A549 (cell line): Measurements from ENCODE around the gene HSD17B13.

Experiments used
- E2F6 ChIP-seq: IDR thresholded peaks from 2 replicates; pipeline ENCODE4 v1.6.1; 2012; ENCODE audit warnings: low read depth, borderline replicate concordance
- JUN ChIP-seq, 2 experiments: fragments of >200 bp; sonication (Bioruptor Twin); formaldehyde crosslinking; IDR thresholded peaks; 2 replicates in 1 of 2; 3 replicates in 1 of 2; pipeline ENCODE4 v1.6.1; 2016 to 2017
- MYC ChIP-seq: IDR thresholded peaks from 2 replicates; pipeline ENCODE4 v1.6.1; 2012; ENCODE audit warnings: mild to moderate bottlenecking, inconsistent platforms, low read length, improper control_type of control experiment, borderline replicate concordance
- POLR2A ChIP-seq: IDR thresholded peaks from 2 replicates; pipeline ENCODE4 v1.6.1; 2012; ENCODE audit warnings: mild to moderate bottlenecking, low read length
- POLR2AphosphoS2 ChIP-seq: conservative IDR thresholded peaks from 2 replicates; pipeline ENCODE4 v1.6.1; 2012; ENCODE audit warnings: low read length, improper control_type of control experiment, inconsistent platforms
- REST ChIP-seq: fragments of 200-600 bp; sonication (generic); IDR thresholded peaks from 2 replicates; pipeline ENCODE4 v1.6.1; 2016; ENCODE audit warnings: antibody characterized with exemption, mild to moderate bottlenecking, moderate library complexity
- TF ChIP-seq, protein P1 (sequence below): fragments of >200 bp; sonication (Bioruptor Twin); formaldehyde crosslinking; IDR thresholded peaks from 3 replicates; pipeline ENCODE4 v1.5.1; 2016

DNA sequence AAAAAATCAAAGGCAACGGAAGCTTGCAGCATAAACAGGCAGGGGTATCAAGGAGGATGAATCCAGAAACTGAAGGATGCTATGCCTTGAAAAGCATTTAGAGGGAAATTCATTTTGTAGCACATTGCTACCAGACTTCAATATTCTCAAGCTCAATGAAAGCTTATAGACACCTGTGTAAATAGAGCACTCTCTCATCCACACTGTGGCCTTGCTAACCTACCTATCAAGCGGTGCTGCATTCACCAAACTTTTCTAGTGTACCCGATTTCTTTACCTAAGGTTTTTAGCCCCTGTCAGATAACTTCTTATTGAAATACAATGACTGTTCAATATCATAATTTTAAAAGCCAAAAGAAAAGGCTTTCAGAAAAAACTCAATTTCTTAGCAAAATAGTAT lies 20.2 kb upstream of the HSD17B13 start:
- TF ChIP-seq, protein P1, sequence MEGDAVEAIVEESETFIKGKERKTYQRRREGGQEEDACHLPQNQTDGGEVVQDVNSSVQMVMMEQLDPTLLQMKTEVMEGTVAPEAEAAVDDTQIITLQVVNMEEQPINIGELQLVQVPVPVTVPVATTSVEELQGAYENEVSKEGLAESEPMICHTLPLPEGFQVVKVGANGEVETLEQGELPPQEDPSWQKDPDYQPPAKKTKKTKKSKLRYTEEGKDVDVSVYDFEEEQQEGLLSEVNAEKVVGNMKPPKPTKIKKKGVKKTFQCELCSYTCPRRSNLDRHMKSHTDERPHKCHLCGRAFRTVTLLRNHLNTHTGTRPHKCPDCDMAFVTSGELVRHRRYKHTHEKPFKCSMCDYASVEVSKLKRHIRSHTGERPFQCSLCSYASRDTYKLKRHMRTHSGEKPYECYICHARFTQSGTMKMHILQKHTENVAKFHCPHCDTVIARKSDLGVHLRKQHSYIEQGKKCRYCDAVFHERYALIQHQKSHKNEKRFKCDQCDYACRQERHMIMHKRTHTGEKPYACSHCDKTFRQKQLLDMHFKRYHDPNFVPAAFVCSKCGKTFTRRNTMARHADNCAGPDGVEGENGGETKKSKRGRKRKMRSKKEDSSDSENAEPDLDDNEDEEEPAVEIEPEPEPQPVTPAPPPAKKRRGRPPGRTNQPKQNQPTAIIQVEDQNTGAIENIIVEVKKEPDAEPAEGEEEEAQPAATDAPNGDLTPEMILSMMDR, result no peak
- TF ChIP-seq MYC, result no peak
- TF ChIP-seq REST, result no peak
- no peak for TF ChIP-seq POLR2A
- no peak for TF ChIP-seq E2F6
- TF ChIP-seq JUN (IDR thresholded peaks at IDR 0.05), result no peak
- TF ChIP-seq POLR2AphosphoS2, result no peak
